OCI-M2 (cell line): Measurements from ENCODE around the gene FAM151A.

Source experiments
- DNase-seq: peaks from one replicate; lab custom pipeline; 2025; ENCODE audit not compliant: unreplicated experiment; lab: John Stamatoyannopoulos, UW

Gene FAM151A

GRCh38 chr1:54623216-54624007 is at the start of gene FAM151A:
Gene FAM151A, minus strand, starts transcription at chr1:54623525. Its CDS starts 130 bp downstream, at chr1:54623395.
- DNase-seq: no peak

GRCh38 chr1:54671985-54672608 is 48.8 kb upstream of the FAM151A start:
- no peak for DNase-seq

GRCh38 chr1:54668567-54668966 is 45.2 kb upstream of the FAM151A start:
- no peak for DNase-seq

GRCh38 chr1:54667797-54668196 is 44.5 kb upstream of the FAM151A start:
- no peak for DNase-seq

- no peak for DNase-seq
Observed at GRCh38 chr1:54666333-54666732, 43.0 kb upstream of the FAM151A start.

- no peak for DNase-seq
Observed at GRCh38 chr1:54665852-54666251, 42.5 kb upstream of the FAM151A start.

- no peak for DNase-seq
Observed at GRCh38 chr1:54664364-54664763, 41.0 kb upstream of the FAM151A start.

GRCh38 chr1:54663725-54664124 is 40.4 kb upstream of the FAM151A start:
- DNase-seq: no peak

GRCh38 chr1:54658164-54658913 is 35.0 kb upstream of the FAM151A start:
- DNase-seq: no peak

GRCh38 chr1:54653036-54653435 is 29.7 kb upstream of the FAM151A start:
- no peak for DNase-seq

- DNase-seq: no peak
Observed at GRCh38 chr1:54652168-54652567, 28.8 kb upstream of the FAM151A start.

- no peak for DNase-seq
Observed at GRCh38 chr1:54651608-54652007, 28.3 kb upstream of the FAM151A start.

- no peak for DNase-seq
Observed at GRCh38 chr1:54650417-54650816, 27.1 kb upstream of the FAM151A start.

- DNase-seq: no peak
Observed at GRCh38 chr1:54649921-54650320, 26.6 kb upstream of the FAM151A start.

- DNase-seq: no peak
Observed at GRCh38 chr1:54649130-54649898, 26.0 kb upstream of the FAM151A start.

GRCh38 chr1:54645806-54646676 is 22.7 kb upstream of the FAM151A start:
- DNase-seq: no peak

- DNase-seq: no peak
Observed at GRCh38 chr1:54643736-54644135, 20.4 kb upstream of the FAM151A start.

GRCh38 chr1:54640863-54641836 is 17.8 kb upstream of the FAM151A start, which contains the start of gene MROH7:
Gene MROH7, plus strand, starts transcription at chr1:54641786. Its CDS starts 11,141 bp downstream, at chr1:54652927.
- DNase-seq: no peak

GRCh38 chr1:54640361-54640760 is 17.0 kb upstream of the FAM151A start:
- no peak for DNase-seq
